Adipocyte (in vitro differentiated cells): ENCODE measurements around the gene IFIT3.

Experiments
- DNase-seq: peaks from one replicate; pipeline ENCODE4 v3.0.0-alpha.2; 2015; ENCODE audit warnings: low read depth
- H3K27me3 ChIP-seq: replicated peaks from 2 replicates; pipeline ENCODE4 v1.7.0; 2013; ENCODE audit warnings: mild to moderate bottlenecking, low read length, moderate library complexity; ENCODE audit not compliant: control insufficient read depth, insufficient read depth
- H3K36me3 ChIP-seq: 2 replicates; pipeline ENCODE4 v1.7.0; 2013; ENCODE audit warnings: low read length, mild to moderate bottlenecking, moderate library complexity; ENCODE audit not compliant: control insufficient read depth, insufficient read depth, severe bottlenecking
- H3K4me1 ChIP-seq: 2 replicates; pipeline ENCODE4 v1.7.0; 2013; ENCODE audit warnings: mild to moderate bottlenecking, low read length, moderate library complexity; ENCODE audit not compliant: control insufficient read depth, insufficient read depth
- H3K4me3 ChIP-seq: 2 replicates; pipeline ENCODE4 v1.7.0; 2013; ENCODE audit warnings: mild to moderate bottlenecking, low read length, moderate library complexity
- H3K9ac ChIP-seq: 2 replicates; pipeline ENCODE4 v1.7.0; 2013; ENCODE audit warnings: mild to moderate bottlenecking, low read length, moderate library complexity
- H3K9me3 ChIP-seq: 2 replicates; pipeline ENCODE4 v1.7.0; 2013; ENCODE audit warnings: mild to moderate bottlenecking, low read length, moderate library complexity; ENCODE audit not compliant: control insufficient read depth

IFIT3 gene

GRCh38 chr10:89304446-89304845 lies 23.4 kb upstream of the IFIT3 start:
- Histone ChIP-seq H3K9ac (no peak overlapping the region), H3K4me3 (no peak overlapping the region), H3K9me3 (no peaks in the 10 kb centered on the region), H3K4me1 (peaks cover 31% of the 10 kb centered on the region), H3K36me3 (peaks cover 6% of the 10 kb centered on the region), H3K27me3 (no peaks in the 10 kb centered on the region)
- DNase-seq = no peak

- H3K36me3 ChIP-seq = peaks cover 6% of the 10 kb centered on the region
- H3K27me3 ChIP-seq = no peaks in the 10 kb centered on the region
- no peak overlapping the region for H3K9ac ChIP-seq
- no peak overlapping the region for H3K4me3 ChIP-seq
- no peak for DNase-seq
- no peaks in the 10 kb centered on the region for H3K9me3 ChIP-seq
- peaks cover 35% of the 10 kb centered on the region for H3K4me1 ChIP-seq
These were observed 22.9 kb upstream of the IFIT3 start for GRCh38 chr10:89304925-89305324.

GRCh38 chr10:89305766-89306433 lies 21.9 kb upstream of the IFIT3 start:
- DNase-seq = no peak
- Histone ChIP-seq H3K9me3 (no peaks in the 10 kb centered on the region), H3K4me3 (no peak overlapping the region), H3K4me1 (peaks cover 41% of the 10 kb centered on the region), H3K9ac (no peak overlapping the region), H3K27me3 (no peaks in the 10 kb centered on the region), H3K36me3 (peaks cover 6% of the 10 kb centered on the region)

- Histone ChIP-seq H3K9me3 (no peaks in the 10 kb centered on the region), H3K9ac (no peak overlapping the region), H3K27me3 (no peaks in the 10 kb centered on the region), H3K4me1 (peaks cover 34% of the 10 kb centered on the region), H3K36me3 (peaks cover 6% of the 10 kb centered on the region), H3K4me3 (no peak overlapping the region)
- DNase-seq = no peak
These were observed 21.1 kb upstream of the IFIT3 start for GRCh38 chr10:89306434-89307268.

GRCh38 chr10:89307269-89307577 lies 20.6 kb upstream of the IFIT3 start:
- Histone ChIP-seq H3K27me3 (no peaks in the 10 kb centered on the region), H3K9me3 (no peaks in the 10 kb centered on the region), H3K4me1 (peaks cover 33% of the 10 kb centered on the region), H3K4me3 (no peak overlapping the region), H3K9ac (no peak overlapping the region), H3K36me3 (peaks cover 6% of the 10 kb centered on the region)
- DNase-seq = peak; percentile 20

GRCh38 chr10:89308266-89308665 lies 19.5 kb upstream of the IFIT3 start:
- Histone ChIP-seq H3K9ac (no peak overlapping the region), H3K9me3 (no peaks in the 10 kb centered on the region), H3K27me3 (no peaks in the 10 kb centered on the region), H3K4me3 (no peak overlapping the region), H3K36me3 (peaks cover 6% of the 10 kb centered on the region), H3K4me1 (peaks cover 23% of the 10 kb centered on the region)
- DNase-seq = no peak

- DNase-seq = no peak
- Histone ChIP-seq H3K9me3 (no peaks in the 10 kb centered on the region), H3K9ac (no peak overlapping the region), H3K36me3 (peaks cover 6% of the 10 kb centered on the region), H3K4me1 (peaks cover 22% of the 10 kb centered on the region), H3K27me3 (no peaks in the 10 kb centered on the region), H3K4me3 (no peak overlapping the region)
These were observed 19.1 kb upstream of the IFIT3 start for GRCh38 chr10:89308736-89309135.

GRCh38 chr10:89309156-89310055 lies 18.4 kb upstream of the IFIT3 start:
- H3K27me3 ChIP-seq = no peaks in the 10 kb centered on the region
- no peak for DNase-seq
- H3K9ac ChIP-seq = no peak overlapping the region
- peaks cover 26% of the 10 kb centered on the region for H3K4me1 ChIP-seq
- H3K9me3 ChIP-seq = no peaks in the 10 kb centered on the region
- peaks cover 6% of the 10 kb centered on the region for H3K36me3 ChIP-seq
- H3K4me3 ChIP-seq = no peak overlapping the region

- DNase-seq = no peak
- Histone ChIP-seq H3K27me3 (no peaks in the 10 kb centered on the region), H3K36me3 (peaks cover 6% of the 10 kb centered on the region), H3K4me3 (no peak overlapping the region), H3K4me1 (peaks cover 31% of the 10 kb centered on the region), H3K9me3 (no peaks in the 10 kb centered on the region), H3K9ac (no peak overlapping the region)
These were observed 17.5 kb upstream of the IFIT3 start for GRCh38 chr10:89310056-89310893.

- no peaks in the 10 kb centered on the region for H3K36me3 ChIP-seq
- peaks cover 23% of the 10 kb centered on the region for H3K4me1 ChIP-seq
- H3K9ac ChIP-seq = no peak overlapping the region
- DNase-seq = no peak
- H3K9me3 ChIP-seq = peaks cover under 1% of the 10 kb centered on the region
- no peak overlapping the region for H3K4me3 ChIP-seq
- H3K27me3 ChIP-seq = no peaks in the 10 kb centered on the region
These were observed 14.8 kb upstream of the IFIT3 start for GRCh38 chr10:89312973-89313372.
